KMS-11 (cell line): ENCODE results near the gene SYNDIG1.

ENCODE experiments used
- H2AFZ ChIP-seq: fragments of 200-600 bp; sonication (generic); 2 replicates; pipeline ENCODE4 v1.6.1; 2016; ENCODE audit warnings: antibody characterized with exemption, mixed run types, low read depth
- H3K27ac ChIP-seq: fragments of 200-600 bp; sonication (generic); 2 replicates; pipeline ENCODE4 v1.6.1; 2016; ENCODE audit warnings: mild to moderate bottlenecking, mixed run types
- H3K27me3 ChIP-seq: fragments of 200-600 bp; sonication (generic); 2 replicates; pipeline ENCODE4 v1.6.1; 2017; ENCODE audit warnings: mild to moderate bottlenecking, low read depth, mixed run types, moderate library complexity; ENCODE audit not compliant: insufficient read depth
- H3K36me3 ChIP-seq: fragments of 200-600 bp; sonication (generic); 2 replicates; pipeline ENCODE4 v1.6.1; 2017; ENCODE audit warnings: mild to moderate bottlenecking, mixed run types; ENCODE audit not compliant: insufficient read depth
- H3K4me1 ChIP-seq: fragments of 200-600 bp; sonication (generic); 2 replicates; pipeline ENCODE4 v1.6.1; 2016; ENCODE audit warnings: mild to moderate bottlenecking, low read depth, mixed run types; ENCODE audit not compliant: poor library complexity, severe bottlenecking
- H3K4me2 ChIP-seq: fragments of 200-600 bp; sonication (generic); 2 replicates; pipeline ENCODE4 v1.7.0; 2016; ENCODE audit warnings: mild to moderate bottlenecking, mixed run types
- H3K4me3 ChIP-seq: fragments of 200-600 bp; sonication (generic); IDR thresholded peaks from 2 replicates; pipeline ENCODE4 v1.6.1; 2017; ENCODE audit warnings: low read depth, low read length, mixed read lengths; ENCODE audit not compliant: insufficient read depth
- H3K79me2 ChIP-seq: fragments of 200-600 bp; sonication (generic); 2 replicates; pipeline ENCODE4 v1.6.1; 2016; ENCODE audit warnings: low read depth, mixed run types; ENCODE audit not compliant: insufficient read depth
- H3K9ac ChIP-seq: fragments of 200-600 bp; sonication (generic); 2 replicates; pipeline ENCODE4 v1.6.1; 2016; ENCODE audit warnings: mild to moderate bottlenecking, mixed run types
- H4K20me1 ChIP-seq: fragments of 200-600 bp; sonication (generic); 2 replicates; pipeline ENCODE4 v1.6.1; 2016; ENCODE audit warnings: mild to moderate bottlenecking, mixed run types; ENCODE audit not compliant: insufficient read depth
- TF ChIP-seq, protein P1 (sequence below): fragments of 200-600 bp; sonication (generic); conservative IDR thresholded peaks from 2 replicates; pipeline ENCODE4 v1.6.1; 2017; ENCODE audit warnings: low read depth, mild to moderate bottlenecking, antibody characterized with exemption, low read length, moderate library complexity, mixed read lengths

SYNDIG1 gene

GRCh38 chr20:24701668-24702067 lies 232.2 kb downstream of the SYNDIG1 start:
- H3K4me3 ChIP-seq = no peak overlapping the region
- no peaks in the 10 kb centered on the region for H3K27me3 ChIP-seq
- no peaks in the 10 kb centered on the region for H3K36me3 ChIP-seq
- TF ChIP-seq, protein P1, sequence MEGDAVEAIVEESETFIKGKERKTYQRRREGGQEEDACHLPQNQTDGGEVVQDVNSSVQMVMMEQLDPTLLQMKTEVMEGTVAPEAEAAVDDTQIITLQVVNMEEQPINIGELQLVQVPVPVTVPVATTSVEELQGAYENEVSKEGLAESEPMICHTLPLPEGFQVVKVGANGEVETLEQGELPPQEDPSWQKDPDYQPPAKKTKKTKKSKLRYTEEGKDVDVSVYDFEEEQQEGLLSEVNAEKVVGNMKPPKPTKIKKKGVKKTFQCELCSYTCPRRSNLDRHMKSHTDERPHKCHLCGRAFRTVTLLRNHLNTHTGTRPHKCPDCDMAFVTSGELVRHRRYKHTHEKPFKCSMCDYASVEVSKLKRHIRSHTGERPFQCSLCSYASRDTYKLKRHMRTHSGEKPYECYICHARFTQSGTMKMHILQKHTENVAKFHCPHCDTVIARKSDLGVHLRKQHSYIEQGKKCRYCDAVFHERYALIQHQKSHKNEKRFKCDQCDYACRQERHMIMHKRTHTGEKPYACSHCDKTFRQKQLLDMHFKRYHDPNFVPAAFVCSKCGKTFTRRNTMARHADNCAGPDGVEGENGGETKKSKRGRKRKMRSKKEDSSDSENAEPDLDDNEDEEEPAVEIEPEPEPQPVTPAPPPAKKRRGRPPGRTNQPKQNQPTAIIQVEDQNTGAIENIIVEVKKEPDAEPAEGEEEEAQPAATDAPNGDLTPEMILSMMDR = no peak
- no peaks in the 10 kb centered on the region for H4K20me1 ChIP-seq
- H3K27ac ChIP-seq = no peak overlapping the region
- H3K9ac ChIP-seq = no peak overlapping the region
- peaks cover 20% of the 10 kb centered on the region for H3K4me1 ChIP-seq
- no peaks in the 10 kb centered on the region for H3K79me2 ChIP-seq
- no peak overlapping the region for H3K4me2 ChIP-seq
- no peak overlapping the region for H2AFZ ChIP-seq

GRCh38 chr20:24702501-24703283 lies 233.3 kb downstream of the SYNDIG1 start:
- Histone ChIP-seq H4K20me1 (no peaks in the 10 kb centered on the region), H3K36me3 (no peaks in the 10 kb centered on the region), H3K4me1 (peaks cover 15% of the 10 kb centered on the region), H3K27me3 (no peaks in the 10 kb centered on the region), H3K9ac (no peak overlapping the region), H2AFZ (no peak overlapping the region), H3K27ac (no peak overlapping the region), H3K79me2 (no peaks in the 10 kb centered on the region), H3K4me2 (no peak overlapping the region), H3K4me3 (no peak overlapping the region)
- TF ChIP-seq, protein P1 = no peak

- peaks cover 9% of the 10 kb centered on the region for H3K4me1 ChIP-seq
- no peaks in the 10 kb centered on the region for H3K79me2 ChIP-seq
Observed at GRCh38 chr20:24703284-24703610, 233.8 kb downstream of the SYNDIG1 start.

GRCh38 chr20:24704899-24705298 lies 235.5 kb downstream of the SYNDIG1 start:
- no peaks in the 10 kb centered on the region for H3K4me1 ChIP-seq
- no peaks in the 10 kb centered on the region for H3K36me3 ChIP-seq
- no peak overlapping the region for H3K4me3 ChIP-seq
- no peaks in the 10 kb centered on the region for H4K20me1 ChIP-seq
- H2AFZ ChIP-seq = no peak overlapping the region
- no peak overlapping the region for H3K9ac ChIP-seq
- TF ChIP-seq, protein P1 = no peak
- no peak overlapping the region for H3K27ac ChIP-seq
- H3K4me2 ChIP-seq = no peak overlapping the region
- H3K27me3 ChIP-seq = no peaks in the 10 kb centered on the region
- no peaks in the 10 kb centered on the region for H3K79me2 ChIP-seq

More at GRCh38 chr20:24703284-24703610, 233.8 kb downstream of the SYNDIG1 start:
- no peak overlapping the region for H2AFZ ChIP-seq
- no peaks in the 10 kb centered on the region for H4K20me1 ChIP-seq
- no peak overlapping the region for H3K4me2 ChIP-seq
- no peak overlapping the region for H3K27ac ChIP-seq
- no peak overlapping the region for H3K4me3 ChIP-seq
- TF ChIP-seq, protein P1 = no peak
- no peaks in the 10 kb centered on the region for H3K27me3 ChIP-seq
- H3K36me3 ChIP-seq = no peaks in the 10 kb centered on the region
- no peak overlapping the region for H3K9ac ChIP-seq
